ENCODE measurements around the gene PRKX.

DNA sequence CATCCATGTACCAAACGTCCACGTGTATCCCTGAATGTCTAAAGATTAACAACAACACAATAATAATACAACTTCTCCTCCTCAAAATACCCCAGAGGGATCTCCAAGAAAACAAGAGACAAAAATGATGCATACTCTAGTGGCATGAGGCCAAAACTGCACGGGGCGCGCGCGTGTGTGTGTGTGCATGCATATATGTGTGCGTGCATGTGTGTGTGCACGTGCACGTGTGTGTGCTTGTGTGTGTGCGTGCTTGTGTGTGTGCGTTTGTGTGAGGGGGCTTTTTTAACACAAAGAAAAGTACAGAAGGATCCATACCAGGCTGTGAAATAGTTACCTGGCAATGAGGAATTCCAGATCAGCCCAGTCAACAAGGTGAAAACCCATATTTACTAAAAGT is 48.5 kb downstream of the PRKX start:
- TF ChIP-seq, protein P1, sequence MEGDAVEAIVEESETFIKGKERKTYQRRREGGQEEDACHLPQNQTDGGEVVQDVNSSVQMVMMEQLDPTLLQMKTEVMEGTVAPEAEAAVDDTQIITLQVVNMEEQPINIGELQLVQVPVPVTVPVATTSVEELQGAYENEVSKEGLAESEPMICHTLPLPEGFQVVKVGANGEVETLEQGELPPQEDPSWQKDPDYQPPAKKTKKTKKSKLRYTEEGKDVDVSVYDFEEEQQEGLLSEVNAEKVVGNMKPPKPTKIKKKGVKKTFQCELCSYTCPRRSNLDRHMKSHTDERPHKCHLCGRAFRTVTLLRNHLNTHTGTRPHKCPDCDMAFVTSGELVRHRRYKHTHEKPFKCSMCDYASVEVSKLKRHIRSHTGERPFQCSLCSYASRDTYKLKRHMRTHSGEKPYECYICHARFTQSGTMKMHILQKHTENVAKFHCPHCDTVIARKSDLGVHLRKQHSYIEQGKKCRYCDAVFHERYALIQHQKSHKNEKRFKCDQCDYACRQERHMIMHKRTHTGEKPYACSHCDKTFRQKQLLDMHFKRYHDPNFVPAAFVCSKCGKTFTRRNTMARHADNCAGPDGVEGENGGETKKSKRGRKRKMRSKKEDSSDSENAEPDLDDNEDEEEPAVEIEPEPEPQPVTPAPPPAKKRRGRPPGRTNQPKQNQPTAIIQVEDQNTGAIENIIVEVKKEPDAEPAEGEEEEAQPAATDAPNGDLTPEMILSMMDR (IDR thresholded peaks at IDR 0.05), result no peak
- no peak for TF ChIP-seq POLR2A (IDR thresholded peaks at IDR 0.05)

Measured in ovary (tissue), 3 donors.